Measurements from ENCODE around the gene NFE2L1.

The NFE2L1 gene

GRCh38 chr17:48062273-48062672, 14.1 kb downstream of the NFE2L1 start:
- no peak overlapping the region for H2AFZ ChIP-seq (ENCODE audit: low read length)
- no peak overlapping the region for H3K4me2 ChIP-seq (ENCODE audit: low read depth, low read length, poor library complexity, severe bottlenecking)
- H3K79me2 ChIP-seq (ENCODE audit: insufficient read depth, low read length), result peaks cover 21% of the 10 kb centered on the region; the same call in 1 of the 2 replicates
- no peaks in the 10 kb centered on the region for H3K4me1 ChIP-seq (ENCODE audit: insufficient read depth, low read length, poor library complexity, severe bottlenecking)
- H3K9ac ChIP-seq (ENCODE audit: low read depth, low read length, poor library complexity, severe bottlenecking), result no peak overlapping the region
- H3K9me2 ChIP-seq (replicated peaks; ENCODE audit: low read depth, low read length), result no peaks in the 10 kb centered on the region
- H3K27me3 ChIP-seq (ENCODE audit: insufficient read depth, low read length, poor library complexity, severe bottlenecking), result no peaks in the 10 kb centered on the region
- H3K4me3 ChIP-seq (ENCODE audit: low read length, poor library complexity, severe bottlenecking), result no peak overlapping the region
- peaks cover 6% of the 10 kb centered on the region for H4K20me1 ChIP-seq (ENCODE audit: insufficient read depth, low read length, poor library complexity, severe bottlenecking)
- no peak for TF ChIP-seq CTCF (conservative IDR thresholded peaks at IDR 0.05; ENCODE audit: low read length)
- no peak for TF ChIP-seq EZH2phosphoT487 (IDR thresholded peaks at IDR 0.05; ENCODE audit: borderline replicate concordance)
- H3F3A ChIP-seq (ENCODE audit: low read depth), result no peaks in the 10 kb centered on the region
- H3K9me3 ChIP-seq (ENCODE audit: insufficient read depth, low read depth, low read length), result no peaks in the 10 kb centered on the region
- H3K36me3 ChIP-seq (ENCODE audit: insufficient read depth, low read length), result peaks cover 85% of the 10 kb centered on the region

GRCh38 chr17:48064638-48065037, 16.5 kb downstream of the NFE2L1 start:
- Histone ChIP-seq H4K20me1 (ENCODE audit: insufficient read depth, low read length, poor library complexity, severe bottlenecking) (peaks cover 6% of the 10 kb centered on the region), H3F3A (ENCODE audit: low read depth) (0 out of 2 replicates have a peak, but pooled peaks cover 1% of the 10 kb centered on the region), H3K27me3 (ENCODE audit: insufficient read depth, low read length, poor library complexity, severe bottlenecking) (no peaks in the 10 kb centered on the region), H3K4me3 (ENCODE audit: low read length, poor library complexity, severe bottlenecking) (no peak overlapping the region), H3K36me3 (ENCODE audit: insufficient read depth, low read length) (peaks cover 80% of the 10 kb centered on the region; the same call in 1 of the 2 replicates), H3K4me2 (ENCODE audit: low read depth, low read length, poor library complexity, severe bottlenecking) (no peak overlapping the region), H3K4me1 (ENCODE audit: insufficient read depth, low read length, poor library complexity, severe bottlenecking) (no peaks in the 10 kb centered on the region), H3K79me2 (ENCODE audit: insufficient read depth, low read length) (peaks cover 2% of the 10 kb centered on the region; the same call in 1 of the 2 replicates), H3K9ac (ENCODE audit: low read depth, low read length, poor library complexity, severe bottlenecking) (no peak overlapping the region), H2AFZ (ENCODE audit: low read length) (no peak overlapping the region), H3K9me3 (ENCODE audit: insufficient read depth, low read depth, low read length) (no peaks in the 10 kb centered on the region), H3K9me2 (replicated peaks; ENCODE audit: low read depth, low read length) (no peaks in the 10 kb centered on the region)
- TF ChIP-seq EZH2phosphoT487 (IDR thresholded peaks at IDR 0.05; ENCODE audit: borderline replicate concordance), result no peak
- no peak for TF ChIP-seq CTCF (conservative IDR thresholded peaks at IDR 0.05; ENCODE audit: low read length)

GRCh38 chr17:48066192-48066591, 18.0 kb downstream of the NFE2L1 start:
- Histone ChIP-seq H3K4me1 (ENCODE audit: insufficient read depth, low read length, poor library complexity, severe bottlenecking) (no peaks in the 10 kb centered on the region), H3K9me2 (replicated peaks; ENCODE audit: low read depth, low read length) (no peaks in the 10 kb centered on the region), H3K4me3 (ENCODE audit: low read length, poor library complexity, severe bottlenecking) (no peak overlapping the region), H3K9me3 (ENCODE audit: insufficient read depth, low read depth, low read length) (no peaks in the 10 kb centered on the region), H3K79me2 (ENCODE audit: insufficient read depth, low read length) (no peaks in the 10 kb centered on the region), H3K36me3 (ENCODE audit: insufficient read depth, low read length) (peaks cover 82% of the 10 kb centered on the region; the same call in 1 of the 2 replicates), H3K4me2 (ENCODE audit: low read depth, low read length, poor library complexity, severe bottlenecking) (no peak overlapping the region), H2AFZ (ENCODE audit: low read length) (no peak overlapping the region), H3K27me3 (ENCODE audit: insufficient read depth, low read length, poor library complexity, severe bottlenecking) (no peaks in the 10 kb centered on the region), H3K9ac (ENCODE audit: low read depth, low read length, poor library complexity, severe bottlenecking) (no peak overlapping the region), H3F3A (ENCODE audit: low read depth) (0 out of 2 replicates have a peak, but pooled peaks cover 2% of the 10 kb centered on the region), H4K20me1 (ENCODE audit: insufficient read depth, low read length, poor library complexity, severe bottlenecking) (no peaks in the 10 kb centered on the region)
- TF ChIP-seq EZH2phosphoT487 (IDR thresholded peaks at IDR 0.05; ENCODE audit: borderline replicate concordance) (no peak), CTCF (conservative IDR thresholded peaks at IDR 0.05; ENCODE audit: low read length) (no peak)
